MM.1S (cell line): ENCODE results near the gene CEACAM16.

ENCODE experiments used
- DNase-seq: peaks from one replicate; pipeline ENCODE4 v3.0.0-alpha.2; 2015
- H2AFZ ChIP-seq: fragments of 300-600 bp; sonication (generic); 2 replicates; pipeline ENCODE4 v1.6.0; 2016; ENCODE audit warnings: antibody characterized with exemption, low read length
- H3F3A ChIP-seq: fragments of 300-600 bp; sonication (generic); 2 replicates; pipeline ENCODE4 v1.6.1; 2016; ENCODE audit warnings: mild to moderate bottlenecking, antibody characterized with exemption, low read length, moderate library complexity, mixed read lengths; ENCODE audit not compliant: insufficient read depth
- H3K27ac ChIP-seq: fragments of 300-600 bp; sonication (generic); 2 replicates; pipeline ENCODE4 v1.5.1; 2016; ENCODE audit warnings: mild to moderate bottlenecking, low read length
- H3K27me3 ChIP-seq: fragments of 300-600 bp; sonication (generic); replicated peaks from 2 replicates; pipeline ENCODE4 v1.6.0; 2016; ENCODE audit warnings: low read length; ENCODE audit not compliant: insufficient read depth
- H3K36me3 ChIP-seq: fragments of 300-600 bp; sonication (generic); replicated peaks from 2 replicates; pipeline ENCODE4 v1.6.1; 2016; ENCODE audit warnings: mild to moderate bottlenecking, low read length, mixed read lengths; ENCODE audit not compliant: insufficient read depth
- H3K4me1 ChIP-seq: fragments of 300-600 bp; sonication (generic); 2 replicates; pipeline ENCODE4 v1.6.1; 2016; ENCODE audit warnings: low read length, mixed read lengths
- H3K4me2 ChIP-seq: fragments of 300-600 bp; sonication (generic); 2 replicates; pipeline ENCODE4 v1.6.0; 2016; ENCODE audit warnings: low read depth, low read length
- H3K4me3 ChIP-seq: fragments of 300-600 bp; sonication (generic); 2 replicates; pipeline ENCODE4 v1.5.1; 2016; ENCODE audit warnings: low read length, mixed read lengths
- H3K79me2 ChIP-seq: fragments of 300-600 bp; sonication (generic); 2 replicates; pipeline ENCODE4 v1.6.1; 2016; ENCODE audit warnings: mixed run types, low read length, mixed read lengths
- H3K9ac ChIP-seq: fragments of 300-600 bp; sonication (generic); 2 replicates; pipeline ENCODE4 v1.6.1; 2016; ENCODE audit warnings: low read length, mixed read lengths
- H3K9me2 ChIP-seq: fragments of 300-600 bp; sonication (generic); replicated peaks from 2 replicates; pipeline ENCODE4 v1.6.1; 2016; ENCODE audit warnings: mild to moderate bottlenecking, low read length, mixed read lengths; ENCODE audit not compliant: insufficient read depth
- H3K9me3 ChIP-seq: fragments of 300-600 bp; sonication (generic); replicated peaks from 2 replicates; pipeline ENCODE4 v1.6.1; 2016; ENCODE audit warnings: mild to moderate bottlenecking, low read length, mixed read lengths; ENCODE audit not compliant: insufficient read depth
- H4K20me1 ChIP-seq: fragments of 300-600 bp; sonication (generic); 2 replicates; pipeline ENCODE4 v1.6.1; 2016; ENCODE audit warnings: mild to moderate bottlenecking, low read length, moderate library complexity, mixed read lengths; ENCODE audit not compliant: insufficient read depth
- EZH2 ChIP-seq: fragments of 300-600 bp; sonication (generic); optimal IDR thresholded peaks from 2 replicates; pipeline ENCODE3; 2017; ENCODE audit warnings: low read depth, mild to moderate bottlenecking, antibody characterized with exemption, low read length, mixed read lengths
- EZH2phosphoT487 ChIP-seq: fragments of 300-600 bp; sonication (generic); IDR thresholded peaks from 2 replicates; pipeline ENCODE4 v1.6.1; 2018; ENCODE audit warnings: antibody characterized with exemption, low read length
- TF ChIP-seq, protein P1 (sequence below): fragments of 300-600 bp; sonication (generic); IDR thresholded peaks from 2 replicates; pipeline ENCODE4 v1.5.1; 2016; ENCODE audit warnings: antibody characterized with exemption, low read length, mixed read lengths

The CEACAM16 gene

DNA sequence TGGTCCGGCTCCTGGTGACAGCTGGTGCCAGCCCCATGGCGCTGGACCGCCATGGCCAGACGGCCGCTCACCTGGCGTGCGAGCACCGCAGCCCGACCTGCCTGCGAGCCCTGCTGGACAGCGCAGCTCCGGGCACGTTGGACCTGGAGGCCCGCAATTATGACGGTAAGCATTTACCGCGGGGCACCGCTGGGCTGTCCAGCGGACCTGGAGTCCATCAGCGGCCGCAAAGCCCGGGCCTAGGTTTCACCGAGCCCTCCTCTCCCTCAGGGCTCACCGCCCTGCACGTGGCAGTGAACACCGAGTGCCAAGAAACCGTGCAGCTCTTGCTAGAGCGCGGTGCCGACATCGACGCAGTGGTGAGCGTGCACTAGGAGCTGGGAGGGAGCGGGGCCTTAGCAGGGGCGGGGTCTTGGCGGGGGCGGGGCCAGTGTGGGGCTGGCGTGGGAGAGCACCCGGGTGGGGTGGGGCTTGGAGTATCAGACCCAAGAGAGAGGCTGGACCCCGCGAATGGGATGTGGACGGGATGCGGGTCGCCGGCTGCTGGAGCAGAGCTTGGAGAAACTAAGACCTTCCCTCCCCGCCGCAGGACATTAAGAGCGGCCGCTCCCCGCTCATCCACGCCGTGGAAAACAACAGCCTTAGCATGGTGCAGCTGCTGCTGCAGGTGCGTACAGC, 58.2 kb downstream of the CEACAM16 start:
- Histone ChIP-seq H3F3A (peaks cover 16% of the 10 kb centered on the region), H2AFZ (no peak overlapping the region), H3K36me3 (no peaks in the 10 kb centered on the region), H4K20me1 (no peaks in the 10 kb centered on the region), H3K4me3 (no peak overlapping the region), H3K9me3 (no peaks in the 10 kb centered on the region), H3K79me2 (peaks cover 15% of the 10 kb centered on the region), H3K9ac (no peak overlapping the region), H3K4me1 (peaks cover 17% of the 10 kb centered on the region), H3K27ac (no peak overlapping the region), H3K9me2 (no peaks in the 10 kb centered on the region), H3K27me3 (no peaks in the 10 kb centered on the region), H3K4me2 (no peak overlapping the region)
- TF ChIP-seq EZH2 (no peak), EZH2phosphoT487 (no peak)
- TF ChIP-seq, protein P1, sequence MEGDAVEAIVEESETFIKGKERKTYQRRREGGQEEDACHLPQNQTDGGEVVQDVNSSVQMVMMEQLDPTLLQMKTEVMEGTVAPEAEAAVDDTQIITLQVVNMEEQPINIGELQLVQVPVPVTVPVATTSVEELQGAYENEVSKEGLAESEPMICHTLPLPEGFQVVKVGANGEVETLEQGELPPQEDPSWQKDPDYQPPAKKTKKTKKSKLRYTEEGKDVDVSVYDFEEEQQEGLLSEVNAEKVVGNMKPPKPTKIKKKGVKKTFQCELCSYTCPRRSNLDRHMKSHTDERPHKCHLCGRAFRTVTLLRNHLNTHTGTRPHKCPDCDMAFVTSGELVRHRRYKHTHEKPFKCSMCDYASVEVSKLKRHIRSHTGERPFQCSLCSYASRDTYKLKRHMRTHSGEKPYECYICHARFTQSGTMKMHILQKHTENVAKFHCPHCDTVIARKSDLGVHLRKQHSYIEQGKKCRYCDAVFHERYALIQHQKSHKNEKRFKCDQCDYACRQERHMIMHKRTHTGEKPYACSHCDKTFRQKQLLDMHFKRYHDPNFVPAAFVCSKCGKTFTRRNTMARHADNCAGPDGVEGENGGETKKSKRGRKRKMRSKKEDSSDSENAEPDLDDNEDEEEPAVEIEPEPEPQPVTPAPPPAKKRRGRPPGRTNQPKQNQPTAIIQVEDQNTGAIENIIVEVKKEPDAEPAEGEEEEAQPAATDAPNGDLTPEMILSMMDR = no peak
- no peak for DNase-seq

DNA sequence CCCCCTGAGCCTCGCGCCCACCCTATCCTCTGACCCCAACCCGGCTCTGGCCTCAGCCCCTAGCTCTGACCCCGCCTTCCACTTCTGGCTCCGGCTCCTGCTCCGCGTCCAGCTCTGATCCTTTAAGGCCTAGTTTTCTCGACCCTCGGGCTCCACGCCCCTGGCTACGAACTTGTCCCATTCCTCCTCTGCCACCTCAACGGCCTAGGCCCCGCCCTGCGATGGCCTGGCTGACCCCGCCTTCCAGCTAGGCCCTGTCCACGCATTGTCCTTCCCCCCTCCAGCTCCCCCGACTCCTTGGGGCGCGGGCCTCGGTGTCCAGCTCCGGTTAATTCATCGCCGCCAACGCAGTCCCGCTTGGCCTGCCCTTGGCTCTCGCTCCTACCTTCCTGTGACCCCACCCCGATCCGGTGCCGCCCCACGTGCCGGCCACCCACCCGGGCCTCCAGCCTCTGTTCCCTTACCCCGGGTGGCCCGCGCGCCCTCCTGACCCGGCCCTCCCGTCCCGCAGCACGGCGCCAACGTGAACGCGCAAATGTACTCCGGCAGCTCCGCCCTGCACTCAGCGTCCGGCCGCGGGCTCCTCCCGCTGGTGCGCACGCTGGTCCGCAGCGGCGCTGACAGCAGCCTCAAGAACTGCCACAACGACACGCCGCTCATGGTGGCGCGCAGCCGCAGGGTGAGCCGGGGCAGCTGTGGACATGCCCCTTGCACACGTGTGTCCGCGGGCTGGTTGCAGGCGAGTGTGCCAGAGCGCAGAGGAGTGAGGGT, 59.0 kb downstream of the CEACAM16 start:
- Histone ChIP-seq H3K36me3 (no peaks in the 10 kb centered on the region), H3K4me3 (no peak overlapping the region), H3K9me3 (no peaks in the 10 kb centered on the region), H3K4me1 (peaks cover 10% of the 10 kb centered on the region), H4K20me1 (no peaks in the 10 kb centered on the region), H3K79me2 (peaks cover 15% of the 10 kb centered on the region), H3K9ac (no peak overlapping the region), H3F3A (peaks cover 9% of the 10 kb centered on the region), H2AFZ (no peak overlapping the region), H3K27ac (no peak overlapping the region), H3K9me2 (no peaks in the 10 kb centered on the region), H3K27me3 (no peaks in the 10 kb centered on the region), H3K4me2 (no peak overlapping the region)
- TF ChIP-seq, protein P1 = no peak
- no peak for TF ChIP-seq EZH2phosphoT487
- TF ChIP-seq EZH2 = no peak
- DNase-seq = no peak

DNA sequence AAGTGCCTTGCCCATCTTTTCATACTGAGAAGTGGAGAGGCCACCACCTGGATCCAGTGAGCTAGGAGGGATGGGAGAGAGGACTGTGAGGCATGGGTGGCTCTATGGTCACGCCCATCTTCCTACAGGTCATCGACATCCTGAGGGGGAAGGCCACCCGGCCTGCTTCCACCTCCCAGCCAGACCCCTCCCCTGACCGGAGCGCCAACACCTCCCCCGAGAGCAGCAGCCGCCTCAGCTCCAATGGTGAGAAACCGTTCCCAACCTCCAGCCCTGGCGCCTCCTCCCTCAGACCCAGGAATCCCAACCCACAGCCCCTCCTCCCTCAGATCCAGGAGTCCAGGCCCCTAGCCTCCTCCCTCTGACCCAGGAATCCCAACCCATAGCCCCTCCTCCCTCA, 59.6 kb downstream of the CEACAM16 start:
- H3K27me3 ChIP-seq = no peaks in the 10 kb centered on the region
- no peaks in the 10 kb centered on the region for H3K9me3 ChIP-seq
- no peak for TF ChIP-seq EZH2phosphoT487
- no peak for TF ChIP-seq EZH2
- TF ChIP-seq, protein P1 = no peak
- H4K20me1 ChIP-seq = no peaks in the 10 kb centered on the region
- DNase-seq = no peak
- H2AFZ ChIP-seq = no peak overlapping the region
- H3K79me2 ChIP-seq = peaks cover 15% of the 10 kb centered on the region
- no peak overlapping the region for H3K27ac ChIP-seq
- H3K4me3 ChIP-seq = no peak overlapping the region
- peaks cover 8% of the 10 kb centered on the region for H3K4me1 ChIP-seq
- no peak overlapping the region for H3K4me2 ChIP-seq
- peaks cover 6% of the 10 kb centered on the region; the same call in 1 of the 2 replicates for H3F3A ChIP-seq
- no peaks in the 10 kb centered on the region for H3K9me2 ChIP-seq
- no peaks in the 10 kb centered on the region for H3K36me3 ChIP-seq
- no peak overlapping the region for H3K9ac ChIP-seq
